Suppressor macrophage treated with lipopolysaccharide for 4 hours (primary cell): ENCODE results near the gene XIRP1.
A peak's percentile ranks its signal among the peaks of the same experiment; 100 is the strongest.
"Not testable (repeated sequence)": the region's sequence is repeated elsewhere in the genome, so short reads cannot be mapped to it uniquely, and the experiment has no call there.

Source experiments
- DNase-seq: peaks from one replicate; pipeline ENCODE4 v3.0.0-alpha.2; 2020

The XIRP1 gene

GRCh38 chr3:39192490-39193092, at the start of gene XIRP1:
TSS of gene XIRP1 (minus strand) at chr3:39192595. CDS start at chr3:39189445, 3,150 bp downstream.
- no peak for DNase-seq

GRCh38 chr3:39241561-39241960, 49.2 kb upstream of the XIRP1 start:
- DNase-seq: peak; percentile 61

GRCh38 chr3:39237027-39237426, 44.6 kb upstream of the XIRP1 start:
- DNase-seq: no peak

- DNase-seq: no peak
These were observed 42.3 kb upstream of the XIRP1 start for GRCh38 chr3:39234651-39235050.

GRCh38 chr3:39232859-39233258, 40.5 kb upstream of the XIRP1 start:
- DNase-seq: no peak

- DNase-seq: no peak
These were observed 38.1 kb upstream of the XIRP1 start for GRCh38 chr3:39230453-39230852.

GRCh38 chr3:39228496-39228895, 36.1 kb upstream of the XIRP1 start:
- no peak for DNase-seq

GRCh38 chr3:39227596-39227995, 35.2 kb upstream of the XIRP1 start:
- DNase-seq: not testable (repeated sequence)

- no peak for DNase-seq
These were observed 33.8 kb upstream of the XIRP1 start for GRCh38 chr3:39226106-39226741.

- DNase-seq: no peak
These were observed 31.9 kb upstream of the XIRP1 start for GRCh38 chr3:39224288-39224687.

GRCh38 chr3:39222939-39223338, 30.5 kb upstream of the XIRP1 start:
- no peak for DNase-seq

- DNase-seq: no peak
These were observed 30.1 kb upstream of the XIRP1 start for GRCh38 chr3:39222462-39222861.

- no peak for DNase-seq
These were observed 28.7 kb upstream of the XIRP1 start for GRCh38 chr3:39221141-39221530.

GRCh38 chr3:39220407-39221140, 28.2 kb upstream of the XIRP1 start:
- DNase-seq: no peak

GRCh38 chr3:39219702-39220101, 27.3 kb upstream of the XIRP1 start:
- peak; percentile 8 for DNase-seq

GRCh38 chr3:39216176-39216790, 23.9 kb upstream of the XIRP1 start:
- DNase-seq: peak; percentile 77

- no peak for DNase-seq
These were observed 21.2 kb upstream of the XIRP1 start for GRCh38 chr3:39213613-39214012.

GRCh38 chr3:39212665-39213064, 20.3 kb upstream of the XIRP1 start:
- DNase-seq: no peak

- DNase-seq: no peak
These were observed 19.1 kb upstream of the XIRP1 start for GRCh38 chr3:39211332-39212130.

GRCh38 chr3:39210078-39210477, 17.7 kb upstream of the XIRP1 start:
- DNase-seq: no peak

GRCh38 chr3:39209329-39209970, 17.1 kb upstream of the XIRP1 start:
- no peak for DNase-seq

- peak; percentile 70 for DNase-seq
These were observed 16.2 kb upstream of the XIRP1 start for GRCh38 chr3:39208463-39209055.
